Non-pigmented ciliary epithelial cell (primary cell): ENCODE data around the gene PDE4A.
"Not testable (repeated sequence)": the region's sequence is repeated elsewhere in the genome, so short reads cannot be mapped to it uniquely, and the experiment has no call there.

Source experiments
- DNase-seq: peaks from one replicate; pipeline ENCODE4 v3.0.0-alpha.2; 2010; ENCODE audit warnings: low read depth

The PDE4A gene

DNA sequence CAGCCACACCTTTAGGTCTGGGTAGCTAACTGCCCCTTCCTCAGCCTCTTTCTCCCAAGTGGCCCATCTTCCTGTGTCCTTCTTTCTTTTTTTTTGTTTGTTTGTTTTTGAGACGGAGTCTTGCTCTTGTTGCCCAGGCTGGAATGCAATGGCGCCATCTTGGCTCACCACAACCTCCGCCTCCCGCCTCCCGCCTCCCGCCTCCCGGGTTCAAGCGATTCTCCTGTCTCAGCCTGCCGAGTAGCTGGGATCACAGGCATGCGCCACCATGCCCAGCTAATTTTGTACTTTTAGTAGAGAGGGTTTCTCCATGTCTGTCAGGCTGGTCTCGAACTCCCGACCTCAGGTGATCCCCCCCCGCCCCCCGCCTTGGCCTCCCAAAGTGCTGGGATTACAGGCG, 41.7 kb downstream of the PDE4A start:
- not testable (repeated sequence) for DNase-seq

DNA sequence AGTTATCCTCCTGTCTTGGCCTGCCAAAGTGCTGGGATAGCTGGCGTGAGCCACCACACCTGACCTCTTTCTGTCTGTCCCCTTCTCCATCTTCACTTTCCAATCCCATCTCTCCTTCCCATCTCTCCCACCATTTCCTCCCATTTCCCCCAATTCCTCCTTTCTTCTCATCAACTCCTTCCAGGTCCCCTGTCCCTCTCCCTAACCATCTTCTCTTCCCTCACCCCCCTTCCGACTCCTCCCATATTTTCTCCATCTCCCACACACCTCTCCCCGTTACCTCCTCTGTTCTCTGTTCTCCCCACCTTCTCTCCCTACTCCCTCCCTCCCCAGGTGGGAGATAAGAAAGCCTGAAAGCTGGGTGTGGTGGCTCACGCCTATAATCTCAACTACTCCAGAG, 42.2 kb downstream of the PDE4A start:
- DNase-seq: no peak

- DNase-seq: no peak
Observed at GRCh38 chr19:10464456-10464855, 44.1 kb downstream of the PDE4A start.

- no peak for DNase-seq
Observed at GRCh38 chr19:10467104-10467706, 46.9 kb downstream of the PDE4A start.

DNA sequence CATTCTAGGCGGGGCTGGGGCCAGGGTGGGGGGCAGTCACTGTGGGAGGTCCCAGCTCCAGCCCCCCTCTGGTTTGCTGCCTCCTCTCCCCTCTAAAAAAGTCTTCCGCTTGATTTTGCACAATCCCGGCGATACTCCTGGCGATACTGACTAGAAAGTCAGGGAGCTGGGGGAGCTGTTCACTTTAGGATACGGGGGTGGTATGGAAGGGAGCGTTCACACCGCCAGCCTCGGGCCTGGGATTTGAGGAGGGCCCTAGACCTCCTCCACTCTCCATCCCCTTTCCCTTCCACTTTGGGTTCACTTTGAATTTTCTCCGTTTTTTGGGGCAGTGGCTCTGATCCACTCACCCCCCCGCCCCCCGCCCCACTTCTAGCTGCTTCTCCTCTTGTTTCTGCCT, 47.8 kb downstream of the PDE4A start:
- DNase-seq: no peak

DNA sequence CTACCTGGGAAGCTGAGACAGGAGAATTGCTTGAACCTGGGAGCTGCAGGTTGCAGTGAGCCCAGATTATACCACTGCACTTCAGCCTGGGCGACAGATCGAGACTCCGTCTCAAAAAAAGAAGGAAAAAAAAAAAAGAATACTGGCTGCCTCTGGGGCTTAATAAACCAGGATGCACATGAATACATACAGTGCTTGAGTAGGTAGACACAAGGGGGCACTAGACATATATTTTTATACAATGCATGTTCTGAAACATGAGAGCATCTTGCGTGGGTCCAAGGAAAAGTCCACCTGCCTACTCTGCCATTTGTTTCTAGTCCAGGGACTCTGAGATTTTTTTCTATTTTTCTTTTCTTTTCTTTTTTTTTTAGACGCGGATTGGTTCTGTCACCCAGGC, 51.6 kb downstream of the PDE4A start:
- no peak for DNase-seq

DNA sequence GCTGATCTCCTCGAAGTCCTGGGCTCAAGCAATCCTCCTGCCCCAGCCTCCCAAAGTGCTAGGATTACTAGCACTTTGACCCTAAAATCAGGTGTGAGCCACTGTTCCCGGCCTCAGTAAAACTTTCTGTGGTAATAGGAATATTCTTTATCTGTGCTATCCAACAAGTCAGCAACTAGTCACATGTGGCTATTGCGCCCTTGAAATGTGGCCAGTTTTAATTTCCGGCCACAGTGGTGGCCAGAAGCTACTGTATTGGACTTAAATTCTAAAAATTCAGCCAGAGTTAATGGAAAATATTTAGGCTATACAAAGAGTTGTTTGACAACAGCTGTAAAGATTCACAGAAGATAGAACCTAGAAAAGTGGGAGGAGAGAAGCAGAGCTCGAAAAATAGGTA, 52.9 kb downstream of the PDE4A start:
- no peak for DNase-seq

GRCh38 chr19:10474962-10475451, 54.7 kb downstream of the PDE4A start:
- DNase-seq: no peak

- no peak for DNase-seq
Observed at GRCh38 chr19:10478476-10478875, 58.1 kb downstream of the PDE4A start.

- peak; percentile 51 for DNase-seq
Observed at GRCh38 chr19:10478903-10479384, 58.6 kb downstream of the PDE4A start.

- DNase-seq: no peak
Observed at GRCh38 chr19:10486551-10486950, 66.2 kb downstream of the PDE4A start.

DNA sequence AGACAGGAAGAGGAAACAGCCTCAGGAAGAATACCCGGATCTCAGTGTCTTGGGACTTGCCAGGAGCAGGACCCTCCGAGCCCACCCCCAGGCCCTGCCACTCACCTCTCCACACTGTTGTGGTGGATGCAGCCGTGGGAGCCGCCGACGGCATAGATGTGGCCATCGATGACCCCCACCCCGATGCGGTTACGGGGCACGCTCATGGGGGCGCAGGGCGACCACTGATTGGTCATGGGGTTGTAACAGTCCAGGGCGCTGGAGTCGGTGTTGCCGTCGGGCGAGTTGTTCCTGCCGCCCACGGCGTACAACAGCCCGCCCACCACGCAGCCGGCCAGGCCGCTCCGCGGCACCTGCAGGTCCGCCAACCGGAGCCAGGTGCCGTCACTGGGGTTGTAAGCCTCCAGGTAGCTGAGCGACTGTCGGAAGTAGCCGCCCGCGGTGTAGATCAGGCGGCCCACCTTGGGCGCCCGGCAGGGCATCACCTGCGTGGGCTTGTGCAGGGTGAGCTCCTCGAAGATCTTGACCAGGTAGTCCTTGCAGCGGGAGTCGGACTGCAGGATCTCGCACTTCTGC, 71.2 kb downstream of the PDE4A start:
- DNase-seq: no peak

DNA sequence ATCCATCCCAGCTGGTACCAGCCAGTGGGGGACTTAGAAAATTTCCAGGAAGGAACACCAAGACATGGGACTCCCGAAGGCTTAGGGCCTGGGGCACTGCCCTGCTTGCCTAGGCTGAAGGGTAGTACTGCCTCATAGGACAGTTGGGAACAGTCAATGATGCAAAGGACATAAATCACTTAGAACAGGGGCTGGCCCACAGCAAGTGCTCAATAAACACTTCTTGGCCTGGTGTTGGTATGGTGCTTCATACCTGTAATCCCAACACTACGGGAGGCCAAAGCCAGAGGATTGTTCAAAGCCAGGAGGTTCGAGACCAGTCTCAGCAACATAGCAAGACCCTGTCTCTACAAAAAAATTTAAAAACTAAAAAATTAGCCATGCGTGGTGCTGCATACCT, 77.0 kb downstream of the PDE4A start:
- no peak for DNase-seq

GRCh38 chr19:10499550-10500246, 79.4 kb downstream of the PDE4A start:
- no peak for DNase-seq

GRCh38 chr19:10500247-10500592, 79.9 kb downstream of the PDE4A start:
- DNase-seq: no peak

DNA sequence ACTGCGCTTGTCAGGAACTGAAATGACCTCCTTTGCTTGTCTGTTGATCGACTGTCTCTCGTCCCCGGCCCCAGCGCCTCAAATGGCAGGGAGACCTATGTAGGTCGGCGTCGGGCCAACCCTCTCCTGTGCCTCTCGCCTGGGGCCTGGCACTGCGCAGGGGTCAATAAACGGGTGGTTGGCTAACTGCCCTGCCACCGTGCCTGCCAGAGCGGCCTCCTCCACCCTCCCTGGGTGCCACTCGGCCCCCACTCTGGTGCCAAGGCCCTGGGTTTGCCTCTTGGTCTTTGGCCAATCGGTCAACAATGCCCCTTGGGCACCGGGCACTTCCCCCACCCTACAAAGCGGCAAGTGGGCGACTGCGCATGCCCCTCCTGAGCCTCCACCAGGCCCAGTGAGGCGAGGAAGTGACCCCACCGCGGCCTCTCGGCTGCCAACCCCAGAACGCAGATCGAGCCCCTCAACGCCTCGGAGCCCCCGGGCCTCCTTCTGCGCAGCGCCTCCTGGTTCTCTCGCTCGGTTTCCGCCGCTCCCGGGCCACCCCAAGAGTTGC, 81.7 kb downstream of the PDE4A start:
- DNase-seq: no peak

DNA sequence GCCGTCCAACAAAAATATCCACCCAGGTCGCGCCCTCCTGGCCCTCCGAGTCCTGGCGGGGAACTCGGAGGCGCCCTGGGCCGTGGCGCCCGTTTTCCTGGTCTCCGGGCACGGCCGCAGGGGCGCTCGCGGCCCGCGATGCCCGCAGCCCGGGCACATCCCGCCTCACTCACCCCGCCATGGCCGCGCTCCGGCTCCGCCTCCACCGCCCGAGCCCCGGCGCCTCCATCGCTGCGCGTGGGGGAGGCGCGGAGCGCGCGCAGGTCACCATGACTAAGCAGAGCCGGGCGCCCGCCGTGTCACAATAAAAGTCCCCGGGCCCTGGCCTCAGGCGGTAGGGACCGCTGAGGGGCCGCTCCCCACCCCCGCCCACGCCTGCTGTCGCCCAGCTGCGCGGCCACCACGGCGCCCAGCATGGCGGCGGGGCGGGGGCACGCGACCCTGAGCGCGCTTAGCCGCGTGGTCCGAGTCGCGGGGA, 82.2 kb downstream of the PDE4A start:
- no peak for DNase-seq

GRCh38 chr19:10503002-10503789, 82.9 kb downstream of the PDE4A start, which contains the start of gene KEAP1:
Gene KEAP1 (minus strand): TSS chr19:10503356. CDS start chr19:10500033, 3,323 bp downstream.
- DNase-seq: no peak

DNA sequence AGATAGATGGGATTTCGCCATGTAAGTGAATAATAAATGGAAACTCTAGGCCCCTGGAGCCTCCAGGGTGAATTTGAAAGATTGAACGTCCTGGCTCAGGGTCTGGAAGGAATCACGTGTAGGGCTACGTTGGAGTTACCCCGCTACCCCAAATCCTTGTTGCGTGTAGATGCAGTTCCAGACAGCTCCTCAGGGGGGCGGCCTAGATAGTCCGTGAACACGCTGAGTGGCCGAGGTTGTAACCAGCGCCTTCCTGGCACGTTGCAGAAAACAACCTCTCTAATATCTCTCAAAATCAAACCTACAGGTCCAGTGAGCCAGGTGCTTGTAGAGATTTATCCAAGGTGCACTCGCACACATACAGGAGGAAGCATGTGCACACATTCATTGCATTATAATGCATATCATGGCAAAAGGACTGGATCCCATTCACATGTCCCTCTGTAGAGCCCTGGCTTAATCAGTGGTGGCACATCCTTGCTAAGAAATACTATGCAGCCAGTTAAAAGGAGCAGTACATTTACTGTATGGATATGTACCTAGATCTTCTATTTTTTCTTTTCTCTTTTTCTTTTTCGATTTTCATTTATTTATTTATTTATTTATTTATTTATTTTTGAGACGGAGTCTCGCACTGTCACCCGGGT, 85.4 kb downstream of the PDE4A start:
- no peak for DNase-seq

DNA sequence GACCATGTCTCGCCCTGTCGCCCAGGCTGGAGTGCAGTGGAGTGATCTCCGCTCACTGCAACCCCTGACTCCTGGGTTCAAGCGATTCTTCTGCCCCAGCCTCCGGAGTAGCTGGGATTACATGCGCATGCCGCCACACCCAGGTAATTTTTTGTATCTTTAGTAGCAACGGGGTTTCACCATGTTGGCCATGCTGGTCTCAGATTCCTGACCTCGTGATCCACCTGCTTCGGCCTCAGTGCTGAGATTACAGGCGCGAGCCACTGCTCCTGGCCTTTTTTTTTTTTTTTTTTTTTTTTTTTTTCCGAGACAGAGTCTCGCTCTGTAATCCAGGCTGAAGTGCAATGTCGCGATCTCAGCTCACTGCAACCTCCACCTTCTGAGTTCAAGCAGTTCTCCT, 87.7 kb downstream of the PDE4A start:
- no peak for DNase-seq

DNA sequence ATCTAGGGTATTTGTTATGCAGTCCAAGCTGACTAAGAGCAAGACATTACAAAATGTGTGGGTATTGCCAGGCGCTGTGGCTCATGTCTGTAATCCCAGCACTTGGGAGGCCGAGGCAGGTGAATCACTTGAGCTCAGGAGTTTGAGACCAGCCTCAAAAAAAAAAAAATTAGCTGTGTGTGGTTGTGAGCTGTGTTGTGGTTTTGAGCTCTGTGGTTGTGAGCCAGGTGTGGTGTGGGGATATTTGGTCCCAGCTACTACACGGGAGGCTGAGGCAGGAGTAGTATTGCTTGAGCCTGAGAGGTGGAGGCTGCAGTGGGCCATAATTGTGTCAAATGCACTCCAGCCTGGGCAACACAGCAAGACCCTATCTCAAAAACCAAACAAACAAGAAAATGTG, 88.4 kb downstream of the PDE4A start:
- DNase-seq: no peak
